GM21717 (cell line): Measurements from ENCODE around the gene TTC23.

Experiments used
- ATAC-seq: cut with Tn5 transposase; IDR thresholded peaks from one replicate; pipeline ENCODE4 v1.9.1; 2021; ENCODE audit warnings: mild to moderate bottlenecking, moderate library complexity; ENCODE audit not compliant: unreplicated experiment

TTC23 gene

DNA sequence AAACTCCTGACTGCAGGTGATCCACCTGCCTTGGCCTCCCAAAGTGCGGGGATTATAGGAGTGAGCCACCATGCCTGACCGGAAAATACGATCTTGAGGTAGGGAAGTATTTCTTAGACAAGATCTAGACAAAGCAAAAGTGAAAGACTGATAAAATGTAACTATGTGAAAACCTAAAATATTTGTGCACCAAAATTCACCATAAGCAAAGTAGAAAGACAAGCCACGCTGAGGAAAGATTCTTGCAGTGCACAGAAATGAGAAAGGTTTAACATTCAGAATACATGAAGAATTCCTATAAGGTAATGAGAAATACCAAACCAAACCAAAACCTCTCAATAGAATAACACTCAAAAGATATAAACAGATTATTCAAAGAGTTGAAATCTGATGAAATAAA lies 108.8 kb downstream of the TTC23 start:
- no peak for ATAC-seq

DNA sequence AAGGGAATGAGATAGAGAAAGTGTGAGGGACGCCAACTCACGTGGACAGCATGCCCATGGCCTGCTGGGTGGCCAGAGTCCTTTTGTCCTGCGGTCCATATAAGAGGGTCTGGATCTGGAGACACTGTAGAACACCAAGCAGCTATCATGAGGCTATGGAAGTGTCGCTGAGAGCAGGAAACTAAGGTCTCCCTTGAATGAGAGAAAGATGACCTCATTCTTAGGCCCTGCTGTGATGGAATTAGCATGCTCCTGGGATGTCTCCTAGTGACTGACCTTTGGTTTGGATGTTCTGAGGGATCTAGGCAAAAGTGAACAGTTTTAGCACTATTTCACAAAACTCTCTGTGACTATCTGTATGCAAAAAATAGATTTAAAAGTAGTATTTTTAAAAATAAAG lies 110.1 kb downstream of the TTC23 start:
- no peak for ATAC-seq

DNA sequence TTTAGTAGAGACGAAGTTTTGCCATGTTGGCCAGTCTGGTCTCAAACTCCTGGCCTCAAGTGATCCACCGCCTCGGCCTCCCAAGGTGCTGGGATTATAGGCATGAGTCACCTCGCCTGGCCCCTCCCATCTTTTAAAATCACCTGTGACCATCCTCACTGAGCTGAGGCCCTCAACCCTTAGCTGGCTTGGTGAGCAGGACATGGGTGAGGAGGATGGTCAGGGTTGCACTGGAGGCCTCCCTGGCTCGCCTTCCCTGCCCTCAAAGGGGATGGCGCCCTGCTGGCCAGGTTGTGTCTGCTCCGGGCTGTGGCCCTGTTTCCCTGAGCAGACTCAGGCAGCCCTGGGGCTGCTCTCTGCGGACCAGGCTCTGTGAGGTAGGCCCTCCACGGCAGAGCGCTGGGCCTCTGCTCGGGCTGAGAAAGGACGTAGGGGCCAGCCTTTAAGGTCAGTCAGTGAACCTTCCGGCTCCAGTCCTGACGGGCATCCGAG lies 110.8 kb downstream of the TTC23 start:
- ATAC-seq: no peak

DNA sequence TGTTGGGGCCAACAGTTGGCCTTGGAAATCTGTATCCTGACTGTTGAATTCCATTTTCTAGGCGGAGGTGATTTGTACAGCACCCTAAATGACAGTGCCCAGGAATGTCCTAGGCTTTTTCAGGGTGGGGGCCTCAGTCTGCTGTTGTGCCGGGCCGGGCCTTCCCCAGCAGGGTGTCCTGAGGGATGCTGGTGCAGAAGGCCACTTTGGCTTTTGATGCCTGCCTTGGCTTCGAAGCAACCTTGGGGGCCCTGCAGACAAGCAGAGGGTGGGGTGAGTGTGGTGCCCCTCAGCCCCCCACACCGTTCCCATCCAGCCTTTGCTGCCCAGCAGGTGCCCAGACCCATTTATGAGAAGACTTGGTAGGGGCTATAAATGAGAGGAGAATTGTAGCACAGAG lies 111.5 kb downstream of the TTC23 start:
- ATAC-seq: no peak

DNA sequence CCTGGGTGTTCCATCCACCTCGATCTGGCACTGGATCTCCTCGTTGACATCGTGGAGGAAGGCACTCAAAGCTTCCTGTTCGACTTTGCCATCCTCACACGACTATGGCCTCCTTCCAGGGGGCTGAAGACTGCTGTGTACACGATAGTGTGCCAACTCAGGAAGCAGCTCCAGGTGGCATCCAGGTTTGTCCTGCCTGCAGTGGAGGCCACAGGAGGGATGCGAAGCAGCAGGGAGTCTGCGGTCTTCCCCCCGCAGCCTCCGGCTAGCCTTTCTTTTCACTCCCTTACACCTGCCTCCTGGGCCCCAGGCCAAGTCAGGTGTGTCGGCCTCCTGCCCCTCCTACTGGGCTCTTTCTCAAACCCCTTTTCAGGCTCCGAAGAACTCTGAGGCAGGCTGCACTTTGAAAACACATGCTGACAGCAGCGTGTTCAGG lies 112.3 kb downstream of the TTC23 start:
- no peak for ATAC-seq

DNA sequence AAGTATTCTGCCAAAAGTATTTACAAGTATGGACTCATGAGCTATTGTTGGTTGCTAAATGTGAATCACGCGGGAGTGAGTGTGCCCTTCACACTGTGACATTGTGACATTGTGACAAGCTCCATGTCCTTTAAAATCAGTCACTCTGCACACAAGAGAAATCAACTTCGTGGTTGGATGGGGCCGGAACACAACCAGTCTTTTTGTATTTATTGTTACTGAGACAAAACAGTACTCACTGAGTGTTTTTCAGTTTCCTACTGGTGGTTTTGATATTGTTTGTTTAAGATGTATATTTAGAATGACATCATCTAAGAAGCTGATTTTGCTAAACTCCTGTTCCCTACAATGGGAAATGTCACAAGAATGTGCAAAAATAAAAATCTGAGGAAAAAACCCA lies 114.2 kb downstream of the TTC23 start:
- ATAC-seq: peak; percentile 91

DNA sequence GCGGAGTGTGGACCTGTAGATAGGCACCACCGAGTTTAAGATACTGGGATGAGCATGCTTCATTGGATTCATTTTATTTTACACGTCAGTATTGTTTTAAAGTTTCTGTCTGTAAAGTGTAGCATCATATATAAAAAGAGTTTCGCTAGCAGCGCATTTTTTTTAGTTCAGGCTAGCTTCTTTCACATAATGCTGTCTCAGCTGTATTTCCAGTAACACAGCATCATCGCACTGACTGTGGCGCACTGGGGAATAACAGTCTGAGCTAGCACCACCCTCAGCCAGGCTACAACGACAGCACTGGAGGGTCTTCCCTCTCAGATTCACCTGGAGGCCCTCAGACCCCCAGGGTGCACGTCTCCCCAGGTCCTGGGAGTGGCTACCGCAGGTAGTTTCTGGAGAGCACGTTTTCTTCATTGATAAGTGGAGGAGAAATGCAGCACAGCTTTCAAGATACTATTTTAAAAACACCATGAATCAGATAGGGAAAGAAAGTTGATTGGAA lies 115.0 kb downstream of the TTC23 start:
- no peak for ATAC-seq

DNA sequence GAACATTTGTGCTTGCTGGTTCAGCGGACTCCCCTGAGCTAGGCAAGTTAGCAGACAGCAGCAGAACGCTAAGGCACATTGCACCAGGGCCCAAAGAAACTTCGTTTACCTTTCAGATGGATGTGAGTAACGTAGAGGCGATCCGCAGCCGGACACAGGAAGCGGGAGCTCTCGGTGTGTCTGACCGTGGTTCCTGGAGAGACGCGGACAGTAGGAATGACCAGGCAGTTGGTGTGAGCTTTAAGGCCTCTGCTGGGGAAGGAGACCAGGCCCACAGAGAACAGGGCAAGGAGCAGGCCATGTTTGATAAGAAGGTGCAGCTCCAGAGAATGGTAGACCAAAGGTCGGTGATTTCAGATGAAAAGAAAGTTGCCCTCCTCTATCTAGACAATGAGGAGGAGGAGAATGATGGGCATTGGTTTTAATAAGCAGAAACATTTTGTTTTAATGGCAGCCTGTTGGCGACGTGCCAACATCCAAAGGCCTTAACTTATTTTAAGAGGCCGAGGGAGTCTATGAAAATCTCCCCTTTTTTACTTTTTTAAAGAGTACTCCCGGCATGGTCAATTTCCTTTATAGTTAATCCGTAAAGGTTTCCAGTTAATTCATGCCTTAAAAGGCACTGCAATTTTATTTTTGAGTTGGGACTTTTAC lies 116.6 kb downstream of the TTC23 start:
- ATAC-seq: no peak

DNA sequence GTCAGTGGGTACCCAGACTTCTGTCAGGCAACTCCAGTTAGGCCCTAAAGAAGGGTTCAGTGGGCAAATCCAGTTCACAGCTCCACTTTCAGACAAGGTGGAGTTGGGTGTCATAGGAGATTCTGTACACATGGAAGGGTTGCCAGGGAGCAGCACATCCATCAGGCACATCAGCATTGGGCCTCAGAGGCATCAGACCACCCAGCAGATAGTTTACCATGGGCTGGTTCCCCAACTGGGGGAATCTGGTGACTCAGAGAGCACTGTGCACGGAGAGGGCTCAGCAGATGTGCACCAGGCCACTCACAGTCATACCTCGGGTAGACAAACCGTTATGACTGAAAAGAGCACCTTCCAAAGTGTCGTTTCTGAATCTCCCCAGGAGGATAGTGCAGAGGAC lies 117.3 kb downstream of the TTC23 start:
- no peak for ATAC-seq

DNA sequence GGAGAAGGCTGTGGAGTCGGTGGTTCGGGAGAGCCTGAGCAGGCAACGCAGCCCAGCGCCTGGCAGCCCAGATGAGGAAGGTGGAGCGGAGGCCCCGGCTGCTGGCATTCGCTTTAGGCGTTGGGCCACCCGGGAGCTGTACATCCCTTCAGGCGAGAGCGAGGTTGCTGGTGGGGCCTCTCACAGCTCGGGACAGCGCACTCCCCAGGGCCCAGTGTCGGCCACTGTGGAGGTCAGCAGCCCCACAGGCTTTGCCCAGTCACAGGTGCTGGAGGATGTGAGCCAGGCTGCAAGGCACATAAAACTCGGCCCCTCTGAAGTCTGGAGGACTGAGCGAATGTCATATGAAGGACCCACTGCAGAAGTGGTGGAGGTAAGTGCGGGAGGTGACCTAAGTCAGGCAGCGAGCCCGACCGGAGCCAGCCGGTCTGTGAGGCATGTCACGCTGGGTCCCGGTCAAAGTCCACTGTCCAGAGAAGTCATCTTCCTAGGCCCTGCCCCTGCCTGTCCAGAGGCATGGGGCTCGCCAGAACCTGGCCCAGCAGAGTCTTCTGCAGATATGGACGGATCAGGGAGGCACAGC lies 117.8 kb downstream of the TTC23 start:
- no peak for ATAC-seq

DNA sequence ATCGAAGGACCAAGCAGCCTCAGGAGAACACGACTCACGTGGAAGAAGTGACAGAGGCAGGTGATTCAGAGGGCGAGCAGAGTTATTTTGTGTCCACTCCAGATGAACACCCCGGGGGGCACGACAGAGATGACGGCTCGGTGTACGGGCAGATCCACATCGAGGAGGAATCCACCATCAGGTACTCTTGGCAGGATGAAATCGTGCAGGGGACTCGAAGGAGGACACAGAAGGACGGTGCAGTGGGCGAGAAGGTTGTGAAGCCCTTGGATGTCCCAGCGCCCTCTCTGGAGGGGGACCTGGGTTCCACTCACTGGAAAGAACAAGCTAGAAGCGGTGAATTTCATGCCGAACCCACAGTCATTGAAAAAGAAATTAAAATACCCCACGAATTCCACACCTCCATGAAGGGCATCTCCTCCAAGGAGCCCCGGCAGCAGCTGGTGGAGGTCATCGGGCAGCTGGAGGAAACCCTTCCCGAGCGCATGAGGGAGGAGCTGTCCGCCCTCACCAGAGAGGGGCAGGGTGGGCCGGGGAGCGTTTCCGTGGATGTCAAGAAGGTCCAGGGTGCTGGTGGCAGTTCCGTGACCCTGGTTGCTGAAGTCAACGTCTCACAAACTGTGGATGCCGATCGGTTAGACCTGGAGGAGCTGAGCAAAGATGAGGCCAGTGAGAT lies 118.5 kb downstream of the TTC23 start:
- no peak for ATAC-seq

DNA sequence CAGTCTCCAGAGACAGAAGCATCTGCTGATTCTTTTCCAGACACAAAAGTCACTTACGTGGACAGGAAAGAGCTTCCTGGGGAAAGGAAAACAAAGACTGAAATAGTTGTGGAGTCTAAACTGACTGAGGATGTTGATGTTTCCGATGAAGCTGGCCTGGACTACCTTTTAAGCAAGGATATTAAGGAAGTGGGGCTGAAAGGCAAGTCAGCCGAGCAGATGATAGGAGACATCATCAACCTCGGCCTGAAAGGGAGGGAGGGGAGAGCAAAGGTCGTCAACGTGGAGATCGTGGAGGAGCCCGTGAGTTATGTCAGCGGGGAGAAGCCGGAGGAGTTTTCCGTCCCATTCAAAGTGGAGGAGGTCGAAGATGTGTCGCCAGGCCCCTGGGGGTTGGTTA lies 119.1 kb downstream of the TTC23 start:
- ATAC-seq: no peak

DNA sequence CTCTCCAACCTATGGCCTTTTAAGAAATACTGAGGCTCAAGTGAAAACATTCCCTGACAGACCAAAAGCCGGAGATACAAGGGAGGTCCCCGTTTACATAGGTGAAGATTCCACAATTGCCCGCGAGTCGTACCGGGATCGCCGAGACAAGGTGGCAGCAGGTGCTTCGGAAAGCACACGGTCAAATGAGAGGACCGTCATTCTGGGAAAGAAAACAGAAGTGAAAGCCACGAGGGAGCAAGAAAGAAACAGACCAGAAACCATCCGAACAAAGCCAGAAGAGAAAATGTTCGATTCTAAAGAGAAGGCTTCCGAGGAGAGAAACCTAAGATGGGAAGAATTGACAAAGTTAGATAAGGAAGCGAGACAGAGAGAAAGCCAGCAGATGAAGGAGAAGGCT lies 119.7 kb downstream of the TTC23 start:
- no peak for ATAC-seq

DNA sequence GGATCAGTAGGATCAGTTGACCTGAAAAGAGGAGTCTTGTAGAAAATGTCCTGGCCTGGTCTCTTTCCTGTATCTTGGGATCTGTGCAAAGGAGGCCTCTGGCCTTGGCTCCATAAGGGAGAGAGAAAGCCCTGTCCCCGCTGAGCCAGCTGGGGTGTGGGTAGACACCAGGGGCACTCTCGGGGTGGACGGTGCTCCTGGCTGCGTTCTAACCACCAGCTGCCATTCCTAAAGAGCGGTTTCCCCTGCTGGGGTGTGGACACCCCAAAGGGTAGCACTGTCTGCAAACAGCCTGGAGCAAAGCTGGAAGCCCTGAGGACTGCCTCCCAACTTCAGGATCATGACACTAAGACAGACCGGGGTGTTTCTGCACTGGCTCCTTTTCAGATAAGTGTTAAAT lies 121.0 kb downstream of the TTC23 start:
- ATAC-seq: no peak

DNA sequence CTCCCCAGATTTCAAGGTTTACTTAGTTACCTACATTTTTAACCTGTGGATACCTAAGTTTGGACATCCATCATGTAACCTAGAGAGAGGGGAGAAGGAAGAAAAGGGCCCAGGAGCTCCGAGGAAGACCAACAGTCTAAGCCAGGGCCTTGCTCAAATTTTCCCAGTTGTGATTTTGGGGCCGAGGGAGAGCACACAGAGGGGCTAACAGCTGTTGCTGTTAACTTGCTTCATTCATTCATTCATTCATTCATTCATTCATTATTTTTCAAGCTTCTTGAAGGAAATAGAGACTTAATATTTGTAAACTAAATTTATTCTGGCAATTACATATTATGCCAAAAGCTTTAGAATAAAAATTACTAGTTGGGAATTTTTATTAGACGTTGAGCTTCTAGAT lies 121.6 kb downstream of the TTC23 start:
- ATAC-seq: no peak

DNA sequence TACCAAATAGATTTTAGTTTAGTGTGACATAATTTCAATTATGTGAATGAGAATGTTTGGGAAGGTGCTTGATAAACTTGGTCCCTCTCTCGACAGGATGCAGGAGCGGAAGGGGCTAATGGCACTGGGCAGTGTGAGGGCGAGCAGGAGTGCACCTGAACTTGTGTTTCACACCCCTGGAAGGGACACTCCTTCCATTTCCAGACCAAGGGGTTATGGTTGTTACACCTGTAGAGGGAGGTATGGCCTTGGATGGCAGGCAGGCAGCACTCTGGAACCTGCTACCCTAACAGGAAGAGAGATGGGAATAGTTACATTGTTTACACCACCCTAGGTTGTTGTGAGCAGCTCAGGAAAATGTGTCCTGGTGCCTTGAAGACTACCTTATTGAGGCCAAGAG lies 122.5 kb downstream of the TTC23 start:
- no peak for ATAC-seq

DNA sequence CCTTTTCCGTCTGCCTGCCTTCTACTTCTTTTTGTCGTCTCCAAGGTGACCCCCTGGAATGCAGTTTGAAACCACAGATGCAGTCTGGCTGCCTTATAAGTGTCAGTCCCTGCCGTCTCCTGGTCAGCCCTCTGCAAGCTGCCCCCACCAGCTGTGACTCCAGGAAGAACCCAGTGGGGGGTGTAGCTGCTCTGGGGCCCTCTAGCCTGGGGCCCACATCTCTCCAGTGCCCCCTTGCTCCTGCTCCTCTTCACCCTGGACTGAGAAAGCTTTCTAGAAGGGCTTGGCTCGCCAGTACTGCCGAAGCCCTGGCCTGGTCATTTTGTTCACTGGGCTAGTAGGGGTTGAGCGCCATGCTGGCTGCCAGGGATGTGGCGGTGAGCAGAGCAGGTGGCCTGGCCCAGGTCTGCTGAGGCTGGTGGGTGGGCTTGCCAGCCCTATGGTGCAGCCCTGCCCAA lies 123.2 kb downstream of the TTC23 start:
- no peak for ATAC-seq

DNA sequence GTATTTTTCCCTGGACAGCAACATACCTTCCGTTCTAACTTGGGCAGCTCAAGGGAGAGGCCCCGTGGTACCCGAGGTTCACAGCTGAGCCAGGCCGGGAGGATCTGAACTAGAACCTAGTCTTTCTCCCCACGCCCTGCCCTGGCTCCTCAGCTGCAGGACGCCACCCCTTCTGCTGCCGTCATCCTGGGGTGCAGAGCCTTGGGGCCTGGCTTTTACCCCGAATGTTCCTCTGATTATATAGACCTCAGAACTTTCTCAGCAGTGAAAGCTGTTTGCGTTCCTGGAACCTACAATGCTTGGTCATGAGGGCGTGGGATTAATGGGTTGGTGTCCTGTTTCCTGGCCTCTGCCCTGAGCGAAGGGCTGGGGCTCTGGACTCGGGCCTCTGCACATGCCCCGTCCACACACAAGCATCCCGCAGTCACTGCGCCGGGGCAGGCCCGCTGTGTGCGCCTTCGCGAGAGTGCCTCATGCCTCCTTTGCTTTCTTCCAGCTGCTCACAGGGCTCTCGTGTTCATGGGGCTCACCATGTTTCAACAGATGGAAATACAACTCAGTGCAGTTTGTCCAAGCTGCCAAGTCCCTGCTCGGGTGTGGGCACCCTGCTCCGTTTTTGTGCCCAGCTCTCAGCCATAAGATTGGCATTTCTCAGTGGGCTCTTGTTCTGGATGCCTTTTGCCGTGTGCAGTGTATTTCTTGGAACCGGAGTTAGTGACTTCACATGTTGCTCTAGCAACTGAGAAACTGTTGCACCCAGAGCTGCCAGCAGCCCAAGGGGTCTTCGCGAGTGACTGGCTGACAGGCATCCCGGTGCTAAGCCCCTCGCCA lies 124.1 kb downstream of the TTC23 start:
- ATAC-seq: no peak

DNA sequence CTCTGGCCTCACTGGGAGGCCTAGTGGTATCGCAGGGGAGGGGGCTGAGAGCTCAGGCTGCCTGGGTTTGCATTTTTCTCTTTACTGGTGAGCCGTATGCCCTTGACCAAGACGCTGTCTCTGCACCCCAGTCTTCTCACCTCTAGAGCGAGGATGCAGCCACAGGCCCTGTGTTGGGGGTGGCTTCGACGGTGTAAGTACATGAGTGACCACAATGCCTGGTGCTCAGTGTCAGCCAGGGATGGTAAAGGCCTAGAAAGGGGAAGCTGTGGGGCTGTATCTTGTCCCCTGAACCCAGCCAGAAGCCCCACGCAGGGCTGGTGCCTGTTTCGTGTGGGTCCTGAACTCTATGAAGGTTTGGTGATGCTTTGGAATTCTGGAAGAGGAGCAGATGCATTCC lies 124.7 kb downstream of the TTC23 start:
- no peak for ATAC-seq

DNA sequence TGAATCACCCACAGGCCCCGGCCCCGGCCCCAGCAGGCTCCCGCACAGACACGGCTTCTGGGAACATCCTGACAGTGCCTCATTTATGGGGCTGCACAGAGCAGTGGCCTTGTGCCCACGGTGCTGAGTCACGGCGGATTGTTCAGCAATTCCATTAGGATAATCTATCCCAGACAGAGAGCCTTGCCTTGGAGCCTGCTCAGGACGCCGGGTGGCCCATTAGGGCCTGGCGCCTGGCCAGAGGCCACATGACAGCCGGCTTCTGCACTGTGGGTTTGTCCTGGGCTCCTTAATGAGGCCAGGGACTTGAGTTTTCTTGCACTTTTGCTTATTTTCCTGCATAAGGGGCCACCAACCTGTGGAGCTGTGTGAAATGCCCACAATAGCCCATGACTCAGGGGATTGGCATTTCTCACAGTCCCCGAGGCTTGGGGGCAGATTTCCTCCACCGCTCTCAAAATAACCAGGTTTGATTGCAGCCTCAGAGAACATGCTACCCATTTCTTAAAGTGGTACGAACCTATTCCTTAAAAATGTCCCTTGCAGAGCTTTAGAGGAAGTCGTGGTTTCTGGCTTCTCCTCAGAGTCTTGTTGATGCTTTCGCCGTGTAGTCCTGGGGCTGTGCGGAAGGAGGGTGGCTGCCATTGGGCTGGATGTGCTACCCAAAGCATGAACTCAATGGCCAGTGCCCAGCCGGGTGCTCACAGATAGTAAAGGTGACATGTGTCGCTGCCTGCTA lies 125.5 kb downstream of the TTC23 start:
- ATAC-seq: no peak
